Parathyroid adenoma (tissue), 2 donors: Measurements from ENCODE around the gene TMEM106B.

Experiments
- H2AFZ ChIP-seq: fragments of 300-600 bp; sonication (generic); one replicate; pipeline ENCODE4 v1.7.0; 2017; ENCODE audit warnings: antibody characterized with exemption, mild to moderate bottlenecking
- H3K27ac ChIP-seq: fragments of 300-600 bp; sonication (generic); one replicate; pipeline ENCODE4 v1.7.0; 2017
- H3K27me3 ChIP-seq: fragments of 300-600 bp; sonication (generic); one replicate; pipeline ENCODE4 v1.7.0; 2017; ENCODE audit warnings: low read length; ENCODE audit not compliant: control insufficient read depth, insufficient read depth
- H3K36me3 ChIP-seq: fragments of 300-600 bp; sonication (generic); one replicate; pipeline ENCODE4 v1.7.0; 2017; ENCODE audit warnings: low read length; ENCODE audit not compliant: control insufficient read depth, insufficient read depth
- H3K4me1 ChIP-seq: fragments of 300-600 bp; sonication (generic); one replicate; pipeline ENCODE4 v1.7.0; 2017; ENCODE audit warnings: control low read depth
- H3K4me2 ChIP-seq: fragments of 300-600 bp; sonication (generic); one replicate; pipeline ENCODE4 v1.7.0; 2017; ENCODE audit warnings: low read length
- H3K4me3 ChIP-seq: fragments of 300-600 bp; sonication (generic); one replicate; pipeline ENCODE4 v1.7.0; 2017; ENCODE audit warnings: low read depth, low read length
- H3K79me2 ChIP-seq: fragments of 300-600 bp; sonication (generic); one replicate; pipeline ENCODE4 v1.7.0; 2017; ENCODE audit warnings: control low read depth
- H3K9ac ChIP-seq: fragments of 300-600 bp; sonication (generic); one replicate; pipeline ENCODE4 v1.7.0; 2017; ENCODE audit warnings: mild to moderate bottlenecking
- H3K9me3 ChIP-seq: fragments of 300-600 bp; sonication (generic); one replicate; pipeline ENCODE4 v1.7.0; 2017; ENCODE audit warnings: low read length; ENCODE audit not compliant: control insufficient read depth
- TF ChIP-seq, protein P1 (sequence below): fragments of 300-600 bp; sonication (generic); IDR thresholded peaks from one replicate; pipeline ENCODE4 v1.7.0; 2017; ENCODE audit warnings: antibody characterized with exemption, mild to moderate bottlenecking
- donor health status: primary hyperparathyroidism.

The TMEM106B gene

DNA sequence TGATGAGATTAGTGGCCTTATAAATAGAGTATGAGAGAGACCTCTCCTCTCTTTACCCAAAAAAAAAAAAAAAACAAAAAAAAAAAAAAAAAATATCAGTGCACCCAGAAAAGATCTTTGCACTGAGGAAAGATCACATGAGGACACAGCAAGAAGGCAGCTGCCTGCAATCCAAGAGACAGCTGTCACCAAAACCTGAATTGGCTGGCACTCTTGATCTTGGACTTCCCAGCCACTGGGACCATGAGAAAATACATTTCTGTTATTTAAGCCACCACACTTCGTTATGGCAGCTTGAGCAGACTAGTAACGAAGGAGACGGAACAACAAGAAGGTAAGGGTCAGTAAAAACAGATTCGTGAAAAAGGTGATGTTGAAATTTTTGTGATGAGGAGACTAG, 47.0 kb downstream of the TMEM106B start:
- H3K9ac ChIP-seq: no peak overlapping the region

GRCh38 chr7:12267542-12267941, 56.4 kb downstream of the TMEM106B start:
- Histone ChIP-seq H3K9me3 (no peaks in the 10 kb centered on the region), H2AFZ (no peak overlapping the region), H3K4me2 (no peak overlapping the region), H3K79me2 (no peaks in the 10 kb centered on the region), H3K27ac (no peak overlapping the region), H3K27me3 (no peaks in the 10 kb centered on the region), H3K4me3 (no peak overlapping the region), H3K4me1 (no peaks in the 10 kb centered on the region), H3K36me3 (no peaks in the 10 kb centered on the region), H3K9ac (no peak overlapping the region)
- TF ChIP-seq, protein P1, sequence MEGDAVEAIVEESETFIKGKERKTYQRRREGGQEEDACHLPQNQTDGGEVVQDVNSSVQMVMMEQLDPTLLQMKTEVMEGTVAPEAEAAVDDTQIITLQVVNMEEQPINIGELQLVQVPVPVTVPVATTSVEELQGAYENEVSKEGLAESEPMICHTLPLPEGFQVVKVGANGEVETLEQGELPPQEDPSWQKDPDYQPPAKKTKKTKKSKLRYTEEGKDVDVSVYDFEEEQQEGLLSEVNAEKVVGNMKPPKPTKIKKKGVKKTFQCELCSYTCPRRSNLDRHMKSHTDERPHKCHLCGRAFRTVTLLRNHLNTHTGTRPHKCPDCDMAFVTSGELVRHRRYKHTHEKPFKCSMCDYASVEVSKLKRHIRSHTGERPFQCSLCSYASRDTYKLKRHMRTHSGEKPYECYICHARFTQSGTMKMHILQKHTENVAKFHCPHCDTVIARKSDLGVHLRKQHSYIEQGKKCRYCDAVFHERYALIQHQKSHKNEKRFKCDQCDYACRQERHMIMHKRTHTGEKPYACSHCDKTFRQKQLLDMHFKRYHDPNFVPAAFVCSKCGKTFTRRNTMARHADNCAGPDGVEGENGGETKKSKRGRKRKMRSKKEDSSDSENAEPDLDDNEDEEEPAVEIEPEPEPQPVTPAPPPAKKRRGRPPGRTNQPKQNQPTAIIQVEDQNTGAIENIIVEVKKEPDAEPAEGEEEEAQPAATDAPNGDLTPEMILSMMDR: no peak

More for the DNA sequence above, 47.0 kb downstream of the TMEM106B start:
- H3K27ac ChIP-seq: no peak overlapping the region
- no peaks in the 10 kb centered on the region for H3K79me2 ChIP-seq
- H3K4me2 ChIP-seq: no peak overlapping the region
- H3K4me3 ChIP-seq: no peak overlapping the region
- no peaks in the 10 kb centered on the region for H3K4me1 ChIP-seq
- no peak overlapping the region for H2AFZ ChIP-seq
- no peaks in the 10 kb centered on the region for H3K9me3 ChIP-seq
- TF ChIP-seq, protein P1: no peak
- no peaks in the 10 kb centered on the region for H3K27me3 ChIP-seq
- no peaks in the 10 kb centered on the region for H3K36me3 ChIP-seq

- Histone ChIP-seq H3K79me2 (no peaks in the 10 kb centered on the region), H3K36me3 (no peaks in the 10 kb centered on the region), H3K4me2 (no peak overlapping the region), H3K27ac (no peak overlapping the region), H2AFZ (no peak overlapping the region), H3K27me3 (no peaks in the 10 kb centered on the region), H3K4me1 (no peaks in the 10 kb centered on the region), H3K9me3 (no peaks in the 10 kb centered on the region), H3K9ac (no peak overlapping the region), H3K4me3 (no peak overlapping the region)
- TF ChIP-seq, protein P1: no peak
Measured at GRCh38 chr7:12269100-12269895, 58.2 kb downstream of the TMEM106B start.

- no peaks in the 10 kb centered on the region for H3K9me3 ChIP-seq
- TF ChIP-seq, protein P1: no peak
- H3K79me2 ChIP-seq: no peaks in the 10 kb centered on the region
- no peak overlapping the region for H3K27ac ChIP-seq
- no peak overlapping the region for H3K4me2 ChIP-seq
- no peaks in the 10 kb centered on the region for H3K4me1 ChIP-seq
- H3K4me3 ChIP-seq: no peak overlapping the region
- no peak overlapping the region for H3K9ac ChIP-seq
- H3K36me3 ChIP-seq: no peaks in the 10 kb centered on the region
- H3K27me3 ChIP-seq: no peaks in the 10 kb centered on the region
- no peak overlapping the region for H2AFZ ChIP-seq
Measured at GRCh38 chr7:12281038-12281437, 69.9 kb downstream of the TMEM106B start.

- Histone ChIP-seq H3K27ac (no peak overlapping the region), H3K4me2 (no peak overlapping the region), H3K79me2 (no peaks in the 10 kb centered on the region), H3K36me3 (no peaks in the 10 kb centered on the region), H2AFZ (no peak overlapping the region), H3K9me3 (no peaks in the 10 kb centered on the region), H3K4me1 (no peaks in the 10 kb centered on the region), H3K9ac (no peak overlapping the region), H3K27me3 (no peaks in the 10 kb centered on the region), H3K4me3 (no peak overlapping the region)
- TF ChIP-seq, protein P1: no peak
Measured at GRCh38 chr7:12287901-12288300, 76.8 kb downstream of the TMEM106B start.
